Fibroblast of the aortic adventitia (primary cell): ENCODE data around the gene TNFRSF18. TPM values are rescaled to one million over a fixed set of nuclear protein-coding genes. Genes with fewer than 3 reads are reported as not detected.

Source experiments
- DNase-seq: peaks from one replicate; pipeline ENCODE4 v3.0.0-alpha.2; 2010; ENCODE audit warnings: low read depth
- H3K4me3 ChIP-seq: 2 replicates; pipeline ENCODE4 v1.5.1; 2011; ENCODE audit warnings: low read depth, mild to moderate bottlenecking, control low read depth, low read length, moderate library complexity
- CTCF ChIP-seq: IDR thresholded peaks from 2 replicates; pipeline ENCODE4 v1.5.1; 2011; ENCODE audit warnings: mild to moderate bottlenecking, low read length, control low read depth, inconsistent platforms; ENCODE audit not compliant: insufficient read depth
- total RNA-seq: library from RNA; depleted of rRNA; stranded (reverse); fragments of >200 nt; gene quantifications from 2 replicates; pipeline ENCODE4 v1.2.3, GENCODE V29; 2012; ENCODE audit warnings: low replicate concordance

The TNFRSF18 gene
- total RNA-seq, 1 donor: not detected

- H3K4me3 ChIP-seq: no peak overlapping the region
- TF ChIP-seq CTCF: no peak
- DNase-seq: no peak
Measured at GRCh38 chr1:1194723-1195122, 11.7 kb downstream of the TNFRSF18 start.

GRCh38 chr1:1191734-1192133 lies 14.7 kb downstream of the TNFRSF18 start:
- no peak overlapping the region for H3K4me3 ChIP-seq
- no peak for TF ChIP-seq CTCF
- no peak for DNase-seq

GRCh38 chr1:1189111-1189510 lies 17.3 kb downstream of the TNFRSF18 start:
- TF ChIP-seq CTCF: no peak
- DNase-seq: no peak
- no peak overlapping the region for H3K4me3 ChIP-seq

- H3K4me3 ChIP-seq: no peak overlapping the region
- peak; percentile 75 for DNase-seq
- TF ChIP-seq CTCF: no peak
Measured at GRCh38 chr1:1187938-1188337, 18.5 kb downstream of the TNFRSF18 start.

GRCh38 chr1:1185101-1185765 lies 21.2 kb downstream of the TNFRSF18 start:
- no peak for DNase-seq
- no peak overlapping the region for H3K4me3 ChIP-seq
- no peak for TF ChIP-seq CTCF

DNA sequence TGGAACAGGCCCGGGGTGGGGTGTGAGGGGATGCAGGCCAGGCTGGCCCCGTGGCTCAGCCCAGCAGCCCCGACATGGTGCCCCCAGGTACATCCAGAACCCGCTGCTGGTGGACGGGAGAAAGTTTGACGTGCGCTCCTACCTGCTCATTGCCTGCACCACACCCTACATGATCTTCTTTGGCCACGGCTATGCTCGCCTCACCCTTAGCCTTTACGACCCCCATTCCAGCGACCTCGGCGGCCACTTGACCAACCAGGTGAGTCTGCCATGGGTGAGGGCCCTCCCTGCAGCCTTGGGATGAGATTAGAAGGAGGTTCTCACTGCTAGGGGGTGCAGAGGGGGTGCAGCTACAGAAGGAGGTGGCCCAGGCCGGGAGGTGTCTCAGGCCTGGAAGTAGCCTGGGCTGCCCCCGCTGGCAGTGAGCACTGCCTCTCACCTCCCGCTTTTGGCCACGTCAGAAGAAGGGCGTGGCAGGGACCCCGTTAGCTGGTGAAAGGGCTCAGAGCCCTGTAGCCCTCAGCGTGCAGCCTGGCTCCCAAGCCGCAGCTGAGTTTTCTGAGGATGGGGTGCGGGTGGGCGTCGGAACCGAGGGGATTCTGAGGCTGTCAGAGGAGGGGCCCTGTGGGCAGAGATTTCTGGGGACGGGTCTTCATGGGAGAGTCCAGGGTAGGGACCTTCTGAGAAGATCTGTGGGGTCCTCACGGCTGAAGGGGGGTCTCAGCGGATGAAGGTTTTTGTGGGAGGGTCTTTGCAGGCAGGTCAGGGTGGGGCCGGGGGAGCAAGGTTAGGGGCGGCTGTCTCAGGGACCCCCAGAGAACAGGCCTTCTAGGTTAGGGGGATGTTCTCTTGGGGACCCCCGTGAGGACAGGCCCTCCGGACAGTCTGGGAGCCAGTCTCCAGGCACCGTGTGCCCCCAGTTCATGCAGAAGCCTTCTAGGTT lies 22.3 kb downstream of the TNFRSF18 start:
- no peak for TF ChIP-seq CTCF
- no peak for DNase-seq
- no peak overlapping the region for H3K4me3 ChIP-seq
